Retinal pigment epithelial cell (primary cell): Measurements from ENCODE around the gene POU6F1.

ENCODE experiments used
- DNase-seq: peaks from one replicate; pipeline ENCODE4 v3.0.0-alpha.2; 2010; ENCODE audit warnings: low read depth
- H3K4me3 ChIP-seq: 2 replicates; pipeline ENCODE4 v1.5.1; 2011; ENCODE audit warnings: mild to moderate bottlenecking, low read length, control low read depth, moderate library complexity
- CTCF ChIP-seq: conservative IDR thresholded peaks from 2 replicates; pipeline ENCODE4 v1.5.1; 2011; ENCODE audit warnings: low read depth, low read length, control low read depth, inconsistent platforms

The POU6F1 gene

GRCh38 chr12:51253276-51253675, 35.4 kb upstream of the POU6F1 start:
- no peak overlapping the region for H3K4me3 ChIP-seq
- DNase-seq, result no peak
- no peak for TF ChIP-seq CTCF

- no peak for DNase-seq
- no peak for TF ChIP-seq CTCF
- no peak overlapping the region for H3K4me3 ChIP-seq
Measured at GRCh38 chr12:51247523-51248206, 29.8 kb upstream of the POU6F1 start.

GRCh38 chr12:51246254-51246853, 28.5 kb upstream of the POU6F1 start:
- no peak overlapping the region for H3K4me3 ChIP-seq
- DNase-seq, result no peak
- TF ChIP-seq CTCF, result no peak

GRCh38 chr12:51245476-51246253, 27.8 kb upstream of the POU6F1 start:
- no peak for DNase-seq
- TF ChIP-seq CTCF, result no peak
- H3K4me3 ChIP-seq, result no peak overlapping the region

GRCh38 chr12:51244269-51244668, 26.4 kb upstream of the POU6F1 start:
- no peak overlapping the region for H3K4me3 ChIP-seq
- no peak for DNase-seq
- no peak for TF ChIP-seq CTCF

GRCh38 chr12:51242876-51243275, 25.0 kb upstream of the POU6F1 start:
- DNase-seq, result no peak
- H3K4me3 ChIP-seq, result no peak overlapping the region
- TF ChIP-seq CTCF, result no peak
